ENCODE results near the gene MYOD1. TPM values are rescaled to one million over a fixed set of nuclear protein-coding genes. Genes with fewer than 3 reads are reported as not detected.

The MYOD1 gene
- total and polyA plus RNA-seq, 8 donors = not detected

DNA sequence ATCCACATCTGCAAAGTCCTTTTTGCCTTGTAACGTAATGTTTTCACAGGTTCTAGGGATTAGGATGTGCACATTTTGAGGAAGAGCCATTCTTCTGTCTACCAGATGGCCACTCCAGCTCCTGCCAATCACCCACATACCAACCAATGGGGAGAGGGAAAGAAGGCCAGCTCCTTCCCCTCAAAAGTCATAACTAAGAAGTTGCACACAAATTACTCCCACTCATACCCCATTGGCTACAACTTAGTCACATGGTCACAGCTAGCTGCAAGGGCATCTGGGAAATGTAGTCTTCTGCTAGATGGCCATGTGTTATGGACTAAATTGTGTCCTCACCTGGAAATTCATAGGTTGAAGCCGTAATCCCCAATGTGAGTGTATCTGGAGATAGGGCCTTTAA, 15.4 kb upstream of the MYOD1 start:
- H3K9me3 ChIP-seq = peaks cover 0 to 8% of the 10 kb centered on the region in 2 donors
- H3K27me3 ChIP-seq = no peaks in the 10 kb centered on the region
- H3K4me1 ChIP-seq = no peaks in the 10 kb centered on the region
- no peak overlapping the region for H3K27ac ChIP-seq
- TF ChIP-seq, protein P1, sequence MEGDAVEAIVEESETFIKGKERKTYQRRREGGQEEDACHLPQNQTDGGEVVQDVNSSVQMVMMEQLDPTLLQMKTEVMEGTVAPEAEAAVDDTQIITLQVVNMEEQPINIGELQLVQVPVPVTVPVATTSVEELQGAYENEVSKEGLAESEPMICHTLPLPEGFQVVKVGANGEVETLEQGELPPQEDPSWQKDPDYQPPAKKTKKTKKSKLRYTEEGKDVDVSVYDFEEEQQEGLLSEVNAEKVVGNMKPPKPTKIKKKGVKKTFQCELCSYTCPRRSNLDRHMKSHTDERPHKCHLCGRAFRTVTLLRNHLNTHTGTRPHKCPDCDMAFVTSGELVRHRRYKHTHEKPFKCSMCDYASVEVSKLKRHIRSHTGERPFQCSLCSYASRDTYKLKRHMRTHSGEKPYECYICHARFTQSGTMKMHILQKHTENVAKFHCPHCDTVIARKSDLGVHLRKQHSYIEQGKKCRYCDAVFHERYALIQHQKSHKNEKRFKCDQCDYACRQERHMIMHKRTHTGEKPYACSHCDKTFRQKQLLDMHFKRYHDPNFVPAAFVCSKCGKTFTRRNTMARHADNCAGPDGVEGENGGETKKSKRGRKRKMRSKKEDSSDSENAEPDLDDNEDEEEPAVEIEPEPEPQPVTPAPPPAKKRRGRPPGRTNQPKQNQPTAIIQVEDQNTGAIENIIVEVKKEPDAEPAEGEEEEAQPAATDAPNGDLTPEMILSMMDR (IDR thresholded peaks at IDR 0.05) = no peak
- no peak overlapping the region for H3K4me3 ChIP-seq
- intact Hi-C loops (cut with DNase I) = no loop called here
- ATAC-seq (no peak), DNase-seq (no peak)
- no peaks in the 10 kb centered on the region for H3K36me3 ChIP-seq

DNA sequence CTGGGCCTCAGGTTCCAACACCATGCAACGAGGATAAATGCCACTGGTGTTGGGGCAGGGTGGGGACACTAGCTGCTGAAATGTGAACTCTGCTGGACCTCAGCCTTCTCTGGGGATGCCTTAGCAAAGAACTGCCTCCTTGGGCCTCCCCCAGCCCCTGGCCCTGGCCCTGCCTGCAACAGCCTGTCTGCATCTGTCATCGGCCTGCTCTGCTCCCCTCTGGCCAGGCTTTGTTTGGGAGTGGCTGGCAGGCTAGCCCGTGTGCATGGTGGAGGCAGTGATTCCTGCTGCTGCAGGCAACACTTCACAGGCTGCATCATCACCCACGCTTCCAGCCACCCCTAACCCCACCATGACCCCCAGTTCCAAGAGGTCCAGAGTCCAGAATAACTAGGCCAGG, 11.5 kb upstream of the MYOD1 start:
- intact Hi-C loops (cut with DNase I) = no loop called here
- Histone ChIP-seq H3K36me3 (no peaks in the 10 kb centered on the region), H3K9me3 (peaks cover 0 to 8% of the 10 kb centered on the region in 2 donors), H3K4me3 (no peak overlapping the region), H3K27ac (no peak overlapping the region), H3K27me3 (peaks cover 0 to 30% of the 10 kb centered on the region in 2 donors), H3K4me1 (no peaks in the 10 kb centered on the region)
- TF ChIP-seq, protein P1 (IDR thresholded peaks at IDR 0.05) = no peak
- peak in 2 of 4 donors; percentile 62 to 68 for DNase-seq
- no peak for ATAC-seq

- intact Hi-C loops (cut with DNase I) = no loop called here
- Histone ChIP-seq H3K27ac (no peak overlapping the region), H3K27me3 (peaks cover 0 to 70% of the 10 kb centered on the region in 2 donors), H3K4me1 (no peaks in the 10 kb centered on the region), H3K9me3 (no peaks in the 10 kb centered on the region), H3K36me3 (no peaks in the 10 kb centered on the region), H3K4me3 (no peak overlapping the region)
- no peak for DNase-seq
- TF ChIP-seq, protein P1 (IDR thresholded peaks at IDR 0.05) = no peak
- no peak for ATAC-seq
Observed at GRCh38 chr11:17711836-17712235, 7.5 kb upstream of the MYOD1 start.

DNA sequence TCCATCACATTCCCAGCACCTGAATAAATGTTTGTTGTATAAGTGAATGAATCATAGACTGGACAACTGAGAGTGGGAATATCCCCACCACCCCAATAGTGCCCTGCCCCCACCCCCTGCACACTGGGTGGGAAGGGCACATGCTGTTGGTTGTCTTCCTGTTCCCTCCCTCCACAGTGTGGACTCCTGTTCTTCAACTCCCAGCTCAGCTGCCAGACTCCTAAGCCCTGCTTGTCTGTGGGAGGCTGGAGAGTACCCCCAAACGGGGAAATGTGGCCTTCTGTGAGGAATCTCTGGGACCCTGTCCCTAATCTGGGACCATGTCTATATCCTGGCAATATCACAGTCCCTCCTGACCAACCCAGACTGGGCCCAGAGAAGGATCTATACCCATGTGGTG, 5.5 kb upstream of the MYOD1 start:
- ATAC-seq (no peak), DNase-seq (no peak)
- H3K4me1 ChIP-seq = no peaks in the 10 kb centered on the region
- no peaks in the 10 kb centered on the region for H3K9me3 ChIP-seq
- no peaks in the 10 kb centered on the region for H3K36me3 ChIP-seq
- H3K4me3 ChIP-seq = no peak overlapping the region
- H3K27me3 ChIP-seq = peaks cover 6 to 91% of the 10 kb centered on the region in 2 donors
- no peak overlapping the region for H3K27ac ChIP-seq
- TF ChIP-seq, protein P1 (IDR thresholded peaks at IDR 0.05) = no peak
- intact Hi-C loops (cut with DNase I) = no loop called here

DNA sequence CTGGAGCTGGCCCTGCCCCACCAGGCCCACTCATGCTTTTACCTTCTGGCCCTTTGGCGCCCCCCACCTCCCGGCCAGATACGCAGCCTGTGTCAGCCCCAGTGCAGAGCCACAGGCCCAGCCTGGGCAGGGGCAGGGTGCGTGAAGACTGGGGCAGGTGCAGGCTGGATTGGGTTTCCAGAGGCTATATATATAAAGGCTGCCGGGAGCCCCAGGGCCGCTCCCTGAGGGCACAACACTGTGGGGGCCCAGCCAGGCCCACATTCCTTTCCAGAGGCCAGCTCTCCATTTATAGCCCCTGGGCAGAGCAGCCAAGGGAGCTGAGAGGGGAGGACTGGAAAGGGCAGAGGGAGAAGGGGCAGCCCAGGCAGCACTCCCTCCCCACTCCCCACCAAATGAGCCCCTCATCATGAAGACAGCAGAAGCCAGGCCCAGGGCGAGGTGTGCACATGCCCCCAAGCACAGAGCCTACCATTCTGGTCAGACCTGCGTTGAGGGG, 5.0 kb upstream of the MYOD1 start:
- ATAC-seq (no peak), DNase-seq (no peak)
- Histone ChIP-seq H3K9me3 (no peaks in the 10 kb centered on the region), H3K36me3 (no peaks in the 10 kb centered on the region), H3K27me3 (peaks cover 12 to 95% of the 10 kb centered on the region in 2 donors), H3K4me1 (no peaks in the 10 kb centered on the region), H3K27ac (no peak overlapping the region), H3K4me3 (no peak overlapping the region)
- TF ChIP-seq, protein P1 (IDR thresholded peaks at IDR 0.05) = no peak
- intact Hi-C loops (cut with DNase I) = no loop called here

Measured in left lung (tissue), 10 donors.